22Rv1 (cell line): Measurements from ENCODE around the gene CNPY2.
A peak's percentile ranks its signal among the peaks of the same experiment; 100 is the strongest.

Experiments used
- H3K27ac ChIP-seq: fragments of 450-650 bp; 2 replicates; pipeline ENCODE4 v1.5.1; 2017
- ZFX ChIP-seq: fragments of 450-650 bp; IDR thresholded peaks from 2 replicates; pipeline ENCODE4 v1.6.1; 2017; ENCODE audit warnings: antibody characterized with exemption, borderline replicate concordance
- TF ChIP-seq, protein P1 (sequence below): fragments of 450-650 bp; IDR thresholded peaks from 2 replicates; pipeline ENCODE4 v1.5.1; 2017; ENCODE audit warnings: mild to moderate bottlenecking

CNPY2 gene

DNA sequence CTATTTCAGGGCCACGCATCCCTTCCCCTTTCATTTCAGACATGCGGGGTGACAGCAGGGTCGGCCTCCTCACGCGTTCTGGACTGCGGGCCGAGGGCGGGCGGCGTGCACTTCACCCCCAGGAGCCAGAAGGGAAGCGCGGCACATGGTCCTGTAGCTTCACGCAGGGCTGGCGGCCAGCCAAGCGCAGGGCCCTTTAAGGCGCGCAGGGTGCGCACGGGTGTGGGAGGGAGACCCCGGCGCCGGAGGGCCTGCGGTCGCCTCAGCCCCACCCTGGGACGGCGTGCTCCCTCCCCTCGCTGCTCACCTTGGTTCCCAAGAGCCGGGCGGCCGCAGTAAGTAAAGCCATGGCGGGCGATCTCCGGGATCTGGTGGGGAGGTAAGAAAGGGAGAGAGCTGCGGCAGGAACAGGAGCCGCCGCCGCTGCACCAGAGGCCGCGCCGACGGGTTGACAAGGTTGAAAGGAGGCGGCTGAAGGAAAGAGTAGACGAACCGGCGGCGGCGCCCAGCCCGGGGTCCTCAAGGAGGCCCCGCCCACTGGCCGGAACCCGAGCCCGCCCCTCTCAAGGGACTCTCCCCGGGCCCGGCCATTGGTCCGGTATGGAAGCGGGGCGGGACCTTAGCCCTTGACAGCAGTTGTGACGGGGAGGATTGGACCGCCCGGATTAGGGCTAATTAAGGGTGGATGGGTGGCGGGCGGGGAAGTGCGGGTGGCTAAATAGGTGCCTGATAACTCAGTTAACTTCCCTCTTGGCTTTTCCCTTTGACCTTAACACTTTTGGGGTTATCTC, 15.7 kb downstream of the CNPY2 start, which contains the start of gene CS:
TSS of gene CS (minus strand) at position 478 of the 791 bp plus-strand sequence. CDS start at position 349, 129 bp downstream.
- peak within 1 kb of the TSS; percentile 98 for H3K27ac ChIP-seq
- no peak for TF ChIP-seq ZFX
- TF ChIP-seq, protein P1, sequence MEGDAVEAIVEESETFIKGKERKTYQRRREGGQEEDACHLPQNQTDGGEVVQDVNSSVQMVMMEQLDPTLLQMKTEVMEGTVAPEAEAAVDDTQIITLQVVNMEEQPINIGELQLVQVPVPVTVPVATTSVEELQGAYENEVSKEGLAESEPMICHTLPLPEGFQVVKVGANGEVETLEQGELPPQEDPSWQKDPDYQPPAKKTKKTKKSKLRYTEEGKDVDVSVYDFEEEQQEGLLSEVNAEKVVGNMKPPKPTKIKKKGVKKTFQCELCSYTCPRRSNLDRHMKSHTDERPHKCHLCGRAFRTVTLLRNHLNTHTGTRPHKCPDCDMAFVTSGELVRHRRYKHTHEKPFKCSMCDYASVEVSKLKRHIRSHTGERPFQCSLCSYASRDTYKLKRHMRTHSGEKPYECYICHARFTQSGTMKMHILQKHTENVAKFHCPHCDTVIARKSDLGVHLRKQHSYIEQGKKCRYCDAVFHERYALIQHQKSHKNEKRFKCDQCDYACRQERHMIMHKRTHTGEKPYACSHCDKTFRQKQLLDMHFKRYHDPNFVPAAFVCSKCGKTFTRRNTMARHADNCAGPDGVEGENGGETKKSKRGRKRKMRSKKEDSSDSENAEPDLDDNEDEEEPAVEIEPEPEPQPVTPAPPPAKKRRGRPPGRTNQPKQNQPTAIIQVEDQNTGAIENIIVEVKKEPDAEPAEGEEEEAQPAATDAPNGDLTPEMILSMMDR, result no peak

DNA sequence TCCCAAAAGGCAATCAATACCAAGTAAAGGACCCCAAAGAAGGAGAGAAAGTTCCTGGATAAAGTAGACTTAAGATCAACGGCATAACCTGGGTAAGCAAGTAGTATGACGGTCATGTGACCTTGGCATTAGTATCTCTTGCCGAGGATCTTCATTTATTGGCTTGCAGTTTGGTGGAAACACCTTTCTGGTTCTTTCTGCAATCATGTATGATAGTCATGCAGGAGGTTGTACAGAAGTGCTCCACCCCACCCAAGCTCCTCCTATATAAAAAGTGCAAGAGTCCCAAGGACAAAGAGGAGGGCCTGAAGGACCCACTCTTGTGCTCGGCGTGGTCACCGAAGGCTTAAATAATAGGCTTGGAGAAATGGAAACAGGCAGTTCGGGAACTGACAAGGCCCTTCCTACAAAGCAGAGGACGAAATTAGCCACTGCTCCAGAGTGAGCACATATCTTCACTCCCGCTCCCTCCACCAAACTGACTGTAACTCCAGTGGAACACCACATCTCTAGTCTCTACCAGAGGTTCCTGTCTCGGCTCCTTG, 16.4 kb downstream of the CNPY2 start:
- H3K27ac ChIP-seq, result peak overlapping the region; percentile 98
- TF ChIP-seq ZFX, result no peak
- TF ChIP-seq, protein P1, result no peak

DNA sequence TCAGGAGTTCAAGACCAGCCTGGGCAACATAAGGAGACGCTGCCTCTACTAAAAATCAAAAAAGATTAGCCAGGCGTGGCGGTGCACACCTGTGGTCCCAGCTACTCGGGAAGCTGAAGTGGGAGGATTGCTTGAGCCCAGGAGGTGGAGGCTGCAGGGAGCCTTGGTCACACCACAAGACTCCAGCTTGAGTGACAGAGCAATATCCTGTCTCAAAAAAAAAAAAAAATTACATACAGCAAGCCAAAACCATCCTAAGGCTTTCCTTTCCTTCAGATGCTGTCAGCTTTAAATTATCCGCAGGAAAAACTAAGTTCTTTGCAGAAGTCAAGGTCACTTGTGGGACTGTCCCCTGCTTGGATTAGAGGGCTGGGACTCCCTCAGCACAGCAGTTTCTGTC, 17.0 kb downstream of the CNPY2 start:
- TF ChIP-seq ZFX, result no peak
- TF ChIP-seq, protein P1, result no peak
- H3K27ac ChIP-seq, result peak overlapping the region; percentile 98

DNA sequence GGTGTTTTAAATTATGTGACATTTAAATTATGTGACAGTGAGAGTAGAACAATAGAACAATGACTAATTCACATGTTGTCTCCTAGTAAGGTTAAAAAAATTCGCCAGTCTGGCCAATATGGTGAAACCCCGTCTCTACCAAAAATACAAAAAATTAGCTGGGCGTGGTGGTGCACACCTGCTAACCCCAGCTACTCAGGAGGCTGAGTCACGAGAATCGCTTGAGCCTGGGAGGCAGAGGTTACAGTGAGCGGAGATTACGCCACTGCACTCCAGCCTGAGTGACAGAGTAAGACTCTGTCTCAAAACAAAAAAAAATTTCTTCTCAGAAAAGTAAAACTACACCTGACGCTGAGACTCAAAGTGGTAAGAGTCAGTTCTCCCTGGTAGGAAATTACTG, 18.4 kb downstream of the CNPY2 start:
- H3K27ac ChIP-seq, result no peak overlapping the region
- TF ChIP-seq, protein P1, result no peak
- no peak for TF ChIP-seq ZFX

DNA sequence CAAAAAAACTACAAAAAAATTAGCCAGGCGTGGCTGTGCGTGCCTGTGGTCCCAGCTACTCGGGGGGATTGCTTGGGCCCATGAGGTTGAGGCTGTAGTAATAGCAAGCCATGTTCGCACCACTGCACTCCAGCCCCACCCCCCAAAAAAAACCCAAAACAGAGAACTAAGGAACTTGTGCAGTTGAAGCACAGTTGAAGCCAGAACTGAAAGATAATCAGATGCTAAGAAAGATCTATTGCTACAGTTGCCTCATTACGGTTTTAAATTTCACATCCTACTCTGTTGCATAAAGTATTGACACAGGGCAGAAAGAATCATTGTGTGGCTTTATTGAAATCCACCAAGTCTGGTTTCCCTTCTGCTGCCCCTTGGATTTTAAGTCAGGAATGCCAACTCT, 19.5 kb downstream of the CNPY2 start:
- no peak overlapping the region for H3K27ac ChIP-seq
- TF ChIP-seq, protein P1, result no peak
- TF ChIP-seq ZFX, result no peak

DNA sequence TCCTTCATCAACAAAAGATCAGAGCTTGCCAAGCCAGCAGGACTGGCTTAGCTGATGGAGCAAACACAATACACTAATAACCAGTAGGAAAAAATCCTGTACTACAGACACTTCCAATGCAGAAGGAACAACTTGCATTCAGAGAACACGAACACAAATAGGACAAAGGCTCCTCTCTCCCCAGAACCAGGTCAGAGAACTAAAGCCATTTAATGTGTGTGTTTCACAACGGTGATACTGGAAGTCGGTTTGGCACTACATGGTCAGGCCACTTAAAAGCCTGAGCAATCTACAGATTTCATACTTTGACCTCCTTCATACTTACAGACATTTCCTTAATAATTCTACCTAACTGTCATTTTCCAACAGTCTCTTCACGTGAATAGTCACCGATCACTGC, 22.0 kb downstream of the CNPY2 start:
- TF ChIP-seq ZFX, result no peak
- TF ChIP-seq, protein P1, result no peak
- no peak overlapping the region for H3K27ac ChIP-seq
